HepG2 (cell line): ENCODE measurements around the gene SLC13A3. TPM values are rescaled to one million over a fixed set of nuclear protein-coding genes. Genes with fewer than 3 reads are reported as not detected.

Source experiments
- ATAC-seq: fragments of 200-7000 bp; cut with Tn5 transposase; 3 replicates; pipeline ENCODE4 v1.9.1; 2020; ENCODE audit warnings: mild to moderate bottlenecking, moderate library complexity
- BruUV-seq: library from RNA; stranded (reverse); fragments of 400-500 nt; replicated peaks from 2 replicates; lab custom pipeline; 2021; lab: Mats Ljungman, UMichigan
- CTCF ChIA-PET: fragments of 300-600 bp; formaldehyde crosslinking; extraction: SDS; loops from one replicate; lab custom pipeline; 2021; ENCODE audit warnings: low total read pairs, inconsistent platforms, low intra/inter-chr PET ratio; lab: Yijun Ruan, JAX
- POLR2A ChIA-PET: fragments of 350-600 bp; sonication (Branson Sonifier 250); formaldehyde crosslinking; loops from one replicate; lab custom pipeline; 2020; ENCODE audit warnings: antibody characterized with exemption, inconsistent platforms; lab: Yijun Ruan, JAX
- DNase-seq: peaks from one replicate; pipeline ENCODE4 v3.0.0-alpha.2; 2015; ENCODE audit warnings: low spot score
- FAIRE-seq: peaks from 3 replicates; lab custom pipeline; 2011; peaks lifted over from hg19 to GRCh38; lab: Jason Lieb, UNC
- H2AFZ ChIP-seq: one replicate; pipeline ENCODE4 v1.6.1; 2011; ENCODE audit warnings: low read length, inconsistent platforms
- H3K27ac ChIP-seq: fragments of 300-600 bp; 3 replicates; pipeline ENCODE4 v1.8.0; 2011; ENCODE audit warnings: mixed run types, mild to moderate bottlenecking, mixed read lengths, low read length, inconsistent platforms; ENCODE audit not compliant: insufficient read depth; ENCODE audit errors: extremely low read length
- H3K27me3 ChIP-seq, 2 experiments: fragments of 200-600 bp in 1 of 2; 2 replicates in 1 of 2; 3 replicates in 1 of 2; pipeline versions ENCODE4 v1.6.0 to v1.8.0; 2011; ENCODE audit warnings: low read length in 2 of 2, mild to moderate bottlenecking in 2 of 2, moderate library complexity in 2 of 2, inconsistent platforms in 1 of 2; ENCODE audit not compliant: insufficient read depth in 2 of 2, control insufficient read depth in 1 of 2
- H3K36me3 ChIP-seq, 2 experiments: fragments of 200-600 bp in 1 of 2; replicated peaks in 1 of 2; 2 replicates in 1 of 2; 3 replicates in 1 of 2; pipeline versions ENCODE4 v1.5.1 to v1.8.0; 2011; ENCODE audit warnings: low read length in 2 of 2, inconsistent platforms in 1 of 2; ENCODE audit not compliant: insufficient read depth in 2 of 2, control insufficient read depth in 1 of 2
- H3K4me1 ChIP-seq: 2 replicates; pipeline ENCODE4 v1.5.1; 2012; ENCODE audit warnings: low read length, inconsistent platforms; ENCODE audit not compliant: insufficient read depth
- H3K4me2 ChIP-seq: 2 replicates; pipeline ENCODE4 v1.6.0; 2011; ENCODE audit warnings: low read depth, low read length, inconsistent platforms
- H3K4me3 ChIP-seq, 3 experiments: fragments of 200-600 bp in 1 of 3; sonication (generic), shearing (Covaris generic) in 1 of 3; replicated peaks in 1 of 3; 2 replicates each; pipeline ENCODE4 v1.5.1; 2011 to 2016; ENCODE audit warnings: low read length in 3 of 3, inconsistent platforms in 2 of 3, low read depth in 2 of 3, mild to moderate bottlenecking in 2 of 3, control low read depth in 1 of 3, mixed read lengths in 1 of 3; ENCODE audit not compliant: insufficient read depth in 1 of 3
- H3K79me2 ChIP-seq: one replicate; pipeline ENCODE4 v1.6.1; 2011; ENCODE audit warnings: low read length, inconsistent platforms; ENCODE audit not compliant: insufficient read depth
- H3K9ac ChIP-seq: 2 replicates; pipeline ENCODE4 v1.6.0; 2011; ENCODE audit warnings: mild to moderate bottlenecking, low read depth, low read length, inconsistent platforms; ENCODE audit not compliant: insufficient read depth
- H3K9me3 ChIP-seq: 2 replicates; pipeline ENCODE4 v1.5.1; 2012; ENCODE audit warnings: mild to moderate bottlenecking, low read length
- H4K20me1 ChIP-seq: 2 replicates; pipeline ENCODE4 v1.6.0; 2011; ENCODE audit warnings: inconsistent platforms, mild to moderate bottlenecking, low read length, moderate library complexity; ENCODE audit not compliant: insufficient read depth
- CREB1 ChIP-seq, 2 experiments: fragments of 450-650 bp in 1 of 2; IDR thresholded peaks; 2 replicates each; pipeline ENCODE4 v1.6.1; 2016 to 2017; ENCODE audit warnings: control low read depth in 1 of 2, mild to moderate bottlenecking in 1 of 2, missing compliant biosample characterization in 1 of 2, missing genetic modification characterization in 1 of 2
- KDM5B ChIP-seq: sonication (generic); formaldehyde crosslinking; IDR thresholded peaks from 2 replicates; pipeline ENCODE4 v1.4.0; 2020; ENCODE audit warnings: missing genetic modification reagents, mild to moderate bottlenecking, borderline replicate concordance
- MYNN ChIP-seq: sonication (generic); formaldehyde crosslinking; IDR thresholded peaks from 2 replicates; pipeline ENCODE4 v1.4.0; 2020; ENCODE audit warnings: mild to moderate bottlenecking, low read depth, missing genetic modification reagents
- U2AF1 ChIP-seq: fragments of 200-400 bp; formaldehyde crosslinking; optimal IDR thresholded peaks from 2 replicates; pipeline ENCODE3; 2017; ENCODE audit warnings: mild to moderate bottlenecking, low read depth, low read length
- ZNF234 ChIP-seq: sonication (generic); formaldehyde crosslinking; conservative IDR thresholded peaks from 2 replicates; pipeline ENCODE4 v1.5.1; 2020; ENCODE audit warnings: mild to moderate bottlenecking, missing genetic modification reagents
- ZNF768 ChIP-seq: sonication (generic); formaldehyde crosslinking; IDR thresholded peaks from 2 replicates; pipeline ENCODE4 v1.4.0; 2020; ENCODE audit warnings: missing genetic modification reagents
- WGBS: methylation state at CpG from one replicate; pipeline ENCODE4 v1.1.6; 2017; ENCODE audit warnings: low lambda C conversion rate; 5-methylcytosine and 5-hydroxymethylcytosine counted together
- in situ Hi-C: cut with HindIII; loops from 2 replicates; pipeline ENCODE4 v1.10.0; 2017; ENCODE audit warnings: low pct_unique_long_range_greater_than_20kb; ENCODE audit not compliant: extremely low pct_ligation_motif_present
- intact Hi-C: fragments of 100-400 bp; cut with micrococcal nuclease; formaldehyde crosslinking; loops from one replicate; pipeline ENCODE4 v1.10.0; 2022; ENCODE audit not compliant: unreplicated experiment
- polyA plus RNA-seq, 8 experiments: library from polyadenylated mRNA; depleted of rRNA in 3 of 8; stranded (reverse) in 7 of 8; unstranded in 1 of 8; fragments of >200 nt; fragmentation: Illumina TruSeq in 4 of 8; extraction: Trizol in 4 of 8; gene quantifications; 2 replicates each; pipeline versions ENCODE4 v1.2.1 to v1.2.3, GENCODE V29; 2011 to 2016; ENCODE audit warnings: low read depth in 4 of 8, missing spikeins in 1 of 8, mixed read lengths in 1 of 8; ENCODE audit not compliant: insufficient read depth in 1 of 8
- total RNA-seq, 5 experiments: library from RNA; depleted of rRNA; stranded (reverse); fragments of >200 nt; fragmentation: Illumina TruSeq; extraction: Trizol; gene quantifications; 2 replicates each; pipeline ENCODE4 v1.2.3, GENCODE V29; 2016; ENCODE audit warnings: low read depth in 1 of 5
- TF ChIP-seq, protein P1 (sequence below): IDR thresholded peaks from 2 replicates; pipeline ENCODE4 v1.6.1; 2016; ENCODE audit warnings: control low read depth

SLC13A3 gene
- total and polyA plus RNA-seq, 2 of the 13 experiments (the other 11 are each of a cell fraction or from before 2014, with no cell fraction given) = 66.5 to 76.0 TPM

DNA sequence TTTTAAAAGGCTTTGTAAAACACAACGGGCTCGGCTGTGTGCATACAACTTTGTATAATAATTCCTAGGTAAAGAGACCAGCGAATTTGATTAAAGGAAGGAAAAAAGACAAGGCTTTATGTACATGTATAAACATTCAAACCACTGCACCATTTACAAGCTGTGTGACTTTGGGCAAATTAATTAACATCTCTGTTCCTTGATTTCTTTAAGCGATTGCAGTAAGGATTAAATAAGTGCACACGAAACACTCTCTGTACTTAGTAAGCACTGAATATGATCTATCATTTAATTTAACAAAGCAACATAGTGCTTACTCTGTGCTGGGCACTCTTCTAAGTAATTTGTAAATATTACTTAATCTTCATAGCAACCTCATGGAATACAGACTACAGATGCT is 81.3 kb downstream of the SLC13A3 start:
- Histone ChIP-seq H3K9me3 (no peaks in the 10 kb centered on the region), H3K27ac (no peak overlapping the region), H3K36me3 (peaks cover 3% of the 10 kb centered on the region in 2 experiments; a peak in 3 of 5 replicates), H3K4me2 (no peak overlapping the region), H2AFZ (no peak overlapping the region), H3K27me3 (no peaks in the 10 kb centered on the region), H3K79me2 (no peaks in the 10 kb centered on the region), H3K4me1 (peaks cover 23% of the 10 kb centered on the region), H3K9ac (no peak overlapping the region), H4K20me1 (no peaks in the 10 kb centered on the region), H3K4me3 (no peak overlapping the region)
- ATAC-seq (no peak), FAIRE-seq (no peak), DNase-seq (no peak)
- TF ChIP-seq, protein P1, sequence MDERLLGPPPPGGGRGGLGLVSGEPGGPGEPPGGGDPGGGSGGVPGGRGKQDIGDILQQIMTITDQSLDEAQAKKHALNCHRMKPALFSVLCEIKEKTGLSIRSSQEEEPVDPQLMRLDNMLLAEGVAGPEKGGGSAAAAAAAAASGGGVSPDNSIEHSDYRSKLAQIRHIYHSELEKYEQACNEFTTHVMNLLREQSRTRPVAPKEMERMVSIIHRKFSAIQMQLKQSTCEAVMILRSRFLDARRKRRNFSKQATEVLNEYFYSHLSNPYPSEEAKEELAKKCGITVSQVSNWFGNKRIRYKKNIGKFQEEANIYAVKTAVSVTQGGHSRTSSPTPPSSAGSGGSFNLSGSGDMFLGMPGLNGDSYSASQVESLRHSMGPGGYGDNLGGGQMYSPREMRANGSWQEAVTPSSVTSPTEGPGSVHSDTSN (CRISPR knock-in tag) = no peak
- TF ChIP-seq U2AF1 (no peak), ZNF234 (CRISPR knock-in tag) (no peak), MYNN (CRISPR knock-in tag) (no peak), CREB1 (IDR thresholded peaks at IDR 0.05) (no peak), CREB1 (CRISPR knock-in tag; IDR thresholded peaks at IDR 0.05) (no peak), KDM5B (CRISPR knock-in tag) (no peak), ZNF768 (CRISPR knock-in tag) (peak; percentile 76; the same call in 1 of the 2 replicates)
- POLR2A ChIA-PET = interaction anchor here (1.7 kb wide), 1 partner anchor 79 kb away, joined by 13 read pairs; no protein-coding TSS in a partner anchor
- intact Hi-C loops = no loop called here
- BruUV-seq = no TSS peak
- in situ Hi-C loops = loop anchor here (5.0 kb wide), 1 partner anchor 67 kb away; no protein-coding TSS in a partner anchor
- WGBS = 89% methylated on average over 5 of the region's 5 CpGs
- CTCF ChIA-PET = no interaction called here
